T-cell (primary cell): ENCODE results near the gene AGMO. TPM values are rescaled to one million over a fixed set of nuclear protein-coding genes. Genes with fewer than 3 reads are reported as not detected.

Experiments used
- ATAC-seq, 4 experiments: fragments of 200-7000 bp in 3 of 4; fragments of 150-1000 bp in 1 of 4; cut with Tn5 transposase; replicated peaks in 1 of 4; 1 replicate in 3 of 4; 2 replicates in 1 of 4; pipeline ENCODE4 v1.10.0; 2021; ENCODE audit warnings: moderate library complexity in 3 of 4, mild to moderate bottlenecking in 2 of 4, moderate number of reproducible peaks in 1 of 4
- CTCF ChIA-PET, 2 donors: fragments of 300-600 bp; sonication (Branson Sonifier 250); formaldehyde crosslinking; loops; one replicate each; lab custom pipeline; 2022; ENCODE audit warnings: antibody characterized with exemption in 2 of 2; lab: Charles Lee
- POLR2A ChIA-PET, 2 donors: fragments of 300-600 bp; sonication (Branson Sonifier 250); formaldehyde crosslinking; loops; one replicate each; lab custom pipeline; 2022; ENCODE audit warnings: antibody characterized with exemption in 2 of 2; lab: Charles Lee
- DNase-seq, 35 experiments: peaks; one replicate each; pipeline versions ENCODE4 v3.0.0 to v3.0.0-alpha.2; 2013 to 2023
- H3K27ac ChIP-seq: one replicate; pipeline ENCODE4 v1.5.1; 2013; ENCODE audit warnings: low read length
- H3K27me3 ChIP-seq, 2 experiments: replicated peaks in 1 of 2; 1 replicate in 1 of 2; 2 replicates in 1 of 2; pipeline versions ENCODE4 v1.6.1 to v1.7.0; 2013; ENCODE audit warnings: low read length in 1 of 2, mixed read lengths in 1 of 2; ENCODE audit not compliant: control insufficient read depth in 2 of 2, insufficient read depth in 2 of 2; ENCODE audit errors: extremely low read depth in 1 of 2
- H3K36me3 ChIP-seq, 2 donors: 1 replicate in 1 of 2; 2 replicates in 1 of 2; pipeline versions ENCODE4 v1.6.1 to v1.7.0; 2013; ENCODE audit warnings: low read length in 1 of 2; ENCODE audit not compliant: control insufficient read depth in 2 of 2, insufficient read depth in 1 of 2; ENCODE audit errors: extremely low read depth in 1 of 2
- H3K4me1 ChIP-seq, 2 experiments: 1 replicate in 1 of 2; 2 replicates in 1 of 2; pipeline versions ENCODE4 v1.6.1 to v1.7.0; 2013; ENCODE audit warnings: low read length in 2 of 2, mixed read lengths in 1 of 2; ENCODE audit not compliant: insufficient read depth in 2 of 2, control insufficient read depth in 1 of 2; ENCODE audit errors: extremely low read depth in 1 of 2
- H3K4me3 ChIP-seq, 2 donors: 1 replicate in 1 of 2; 2 replicates in 1 of 2; pipeline versions ENCODE4 v1.5.1 to v1.7.0; 2013; ENCODE audit warnings: mild to moderate bottlenecking in 2 of 2, low read length in 1 of 2, moderate library complexity in 1 of 2; ENCODE audit not compliant: control insufficient read depth in 1 of 2; ENCODE audit errors: extremely low read depth in 1 of 2
- H3K9me3 ChIP-seq: 2 replicates; pipeline ENCODE4 v1.7.0; 2013
- H3K27ac Mint-ChIP-seq, 2 donors: one replicate each; pipeline ENCODE4 v1.8.0; 2020 to 2021; ENCODE audit warnings: mild to moderate bottlenecking in 2 of 2, mixed read lengths in 2 of 2
- H3K27me3 Mint-ChIP-seq, 2 donors: one replicate each; pipeline ENCODE4 v1.8.0; 2021 to 2022; ENCODE audit warnings: mixed read lengths in 2 of 2
- H3K36me3 Mint-ChIP-seq: one replicate; pipeline ENCODE4 v1.8.0; 2021; ENCODE audit warnings: mixed read lengths
- H3K4me1 Mint-ChIP-seq, 3 donors: one replicate each; pipeline ENCODE4 v1.8.0; 2020 to 2022; ENCODE audit warnings: mixed read lengths in 3 of 3, mild to moderate bottlenecking in 1 of 3
- H3K4me3 Mint-ChIP-seq, 3 donors: one replicate each; pipeline ENCODE4 v1.8.0; 2020 to 2022; ENCODE audit warnings: mild to moderate bottlenecking in 3 of 3, mixed read lengths in 3 of 3, moderate library complexity in 3 of 3
- H3K9me3 Mint-ChIP-seq, 3 donors: one replicate each; pipeline ENCODE4 v1.8.0; 2020 to 2022; ENCODE audit warnings: mixed read lengths in 3 of 3
- WGBS: methylation state at CpG from one replicate; pipeline ENCODE4 v1.1.5; 2013; ENCODE audit warnings: missing lambda C conversion rate; ENCODE audit not compliant: insufficient coverage; 5-methylcytosine and 5-hydroxymethylcytosine counted together
- total RNA-seq, 35 experiments: library from RNA in 6 of 35; stranded (reverse) in 6 of 35; fragments of 120-200 nt in 1 of 35; gene quantifications; one replicate each; pipeline versions ENCODE4 v1.2.1 to v1.2.4 and lab custom pipeline; 2013 to 2026

Gene AGMO
- total RNA-seq, 5 donors from 2014 or later (not counting 1 experiment from before 2014, with no cell fraction given), result not detected

GRCh38 chr7:15257689-15258088, 304.1 kb downstream of the AGMO start:
- Histone ChIP-seq H3K36me3 (no peaks in the 10 kb centered on the region), H3K27ac (no peak overlapping the region), H3K4me3 (no peak overlapping the region), H3K9me3 (no peaks in the 10 kb centered on the region), H3K27me3 (no peaks in the 10 kb centered on the region), H3K4me1 (no peaks in the 10 kb centered on the region)
- Mint-ChIP-seq H3K27ac (no peak overlapping the region), H3K27me3 (no peaks in the 10 kb centered on the region), H3K36me3 (no peaks in the 10 kb centered on the region), H3K4me3 (no peak overlapping the region), H3K4me1 (no peaks in the 10 kb centered on the region), H3K9me3 (peaks cover 20 to 59% (median 31%) of the 10 kb centered on the region in 3 donors)
- WGBS, result no CpG with 5 or more reads among the region's 4 CpGs
- DNase-seq, result no peak
- ChIA-PET POLR2A (no interaction called here), CTCF (no interaction called here)
- no peak for ATAC-seq

DNA sequence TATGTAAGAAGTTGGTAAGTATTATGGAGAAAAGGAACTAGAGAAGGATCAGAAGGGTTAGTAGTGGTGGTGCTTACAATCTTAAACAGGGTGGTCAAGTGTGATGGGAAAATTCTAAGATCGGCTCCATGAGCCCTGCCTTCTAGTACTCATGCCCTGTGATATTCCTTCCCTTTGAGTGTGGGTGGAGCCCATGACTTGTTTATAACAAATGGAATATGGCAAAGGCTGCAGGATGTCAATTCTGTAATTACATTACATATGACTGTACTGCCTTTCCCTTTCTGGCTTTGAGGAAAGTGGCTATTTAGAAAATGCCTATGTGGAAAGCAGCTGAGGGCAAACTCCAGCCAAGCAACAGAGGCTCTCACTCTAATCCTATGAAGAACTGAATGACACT, 309.6 kb downstream of the AGMO start:
- no CpG with 5 or more reads among the region's 1 CpG for WGBS
- Mint-ChIP-seq H3K36me3 (no peaks in the 10 kb centered on the region), H3K27ac (no peak overlapping the region), H3K4me3 (no peak overlapping the region), H3K27me3 (no peaks in the 10 kb centered on the region), H3K4me1 (no peaks in the 10 kb centered on the region), H3K9me3 (peaks cover 16 to 23% (median 16%) of the 10 kb centered on the region in 3 donors)
- H3K4me1 ChIP-seq, result no peaks in the 10 kb centered on the region
- no peaks in the 10 kb centered on the region for H3K9me3 ChIP-seq
- no peak overlapping the region for H3K4me3 ChIP-seq
- CTCF ChIA-PET, result no interaction called here
- POLR2A ChIA-PET, result no interaction called here
- H3K27ac ChIP-seq, result no peak overlapping the region
- DNase-seq (no peak), ATAC-seq (no peak)
- H3K27me3 ChIP-seq, result no peaks in the 10 kb centered on the region
- H3K36me3 ChIP-seq, result no peaks in the 10 kb centered on the region

DNA sequence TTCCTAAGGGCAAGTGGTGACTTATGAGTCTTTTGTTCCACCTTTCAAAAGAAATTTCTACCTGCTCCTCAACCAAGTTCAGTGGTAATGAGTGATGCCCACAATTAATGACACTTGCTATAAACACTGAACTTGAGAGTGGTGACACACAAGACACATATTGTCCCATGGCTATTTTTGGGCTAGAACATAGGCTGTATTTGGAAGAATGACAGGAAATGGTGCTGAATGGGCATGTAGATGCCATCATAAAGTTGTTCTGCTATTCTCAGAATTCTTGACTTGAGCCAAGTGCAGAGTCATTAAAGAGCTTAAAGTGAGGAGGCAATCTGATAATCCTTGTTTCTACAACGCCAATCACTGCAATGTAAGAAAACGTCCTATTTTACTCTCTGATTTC, 313.3 kb downstream of the AGMO start:
- Histone ChIP-seq H3K4me3 (no peak overlapping the region), H3K27me3 (no peaks in the 10 kb centered on the region), H3K36me3 (no peaks in the 10 kb centered on the region), H3K9me3 (no peaks in the 10 kb centered on the region), H3K4me1 (no peaks in the 10 kb centered on the region), H3K27ac (no peak overlapping the region)
- Mint-ChIP-seq H3K27me3 (no peaks in the 10 kb centered on the region), H3K27ac (no peak overlapping the region), H3K9me3 (peaks cover 9 to 20% (median 11%) of the 10 kb centered on the region in 3 donors), H3K4me1 (no peaks in the 10 kb centered on the region), H3K36me3 (no peaks in the 10 kb centered on the region), H3K4me3 (no peak overlapping the region)
- ChIA-PET POLR2A (no interaction called here), CTCF (no interaction called here)
- no peak for ATAC-seq
- no peak for DNase-seq
- no CpG with 5 or more reads among the region's 2 CpGs for WGBS

GRCh38 chr7:15245831-15246230, 316.0 kb downstream of the AGMO start:
- 83% methylated on average over 1 of the region's 2 CpGs for WGBS
- ATAC-seq, result no peak
- Histone ChIP-seq H3K27me3 (no peaks in the 10 kb centered on the region), H3K4me1 (no peaks in the 10 kb centered on the region), H3K4me3 (no peak overlapping the region), H3K36me3 (no peaks in the 10 kb centered on the region), H3K27ac (no peak overlapping the region), H3K9me3 (no peaks in the 10 kb centered on the region)
- POLR2A ChIA-PET, result no interaction called here
- no peaks in the 10 kb centered on the region for H3K36me3 Mint-ChIP-seq
- CTCF ChIA-PET, result no interaction called here
- H3K9me3 Mint-ChIP-seq, result peaks cover 3 to 16% (median 8%) of the 10 kb centered on the region in 3 donors
- no peak overlapping the region for H3K4me3 Mint-ChIP-seq
- no peaks in the 10 kb centered on the region for H3K4me1 Mint-ChIP-seq
- no peak for DNase-seq
- H3K27me3 Mint-ChIP-seq, result no peaks in the 10 kb centered on the region
- no peak overlapping the region for H3K27ac Mint-ChIP-seq

DNA sequence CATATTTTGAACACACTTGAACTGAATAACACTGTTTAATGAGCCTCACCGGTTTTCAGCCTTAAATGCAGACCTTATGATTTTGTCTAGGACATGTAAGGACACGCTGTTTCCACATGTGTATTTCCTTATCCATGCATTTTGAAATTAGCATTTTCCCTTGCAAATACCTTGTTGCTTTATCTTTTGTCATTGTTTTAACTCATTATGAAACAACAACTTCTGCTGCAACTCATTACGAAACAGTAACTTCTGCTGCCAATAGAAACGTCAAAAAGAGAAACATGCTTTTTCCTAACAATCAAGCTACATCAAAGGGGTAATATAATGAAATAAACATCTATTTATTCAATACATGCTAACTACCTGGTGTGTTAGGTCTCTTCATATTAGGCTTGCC, 322.0 kb downstream of the AGMO start:
- WGBS, result 86% methylated on average over 2 of the region's 4 CpGs
- Histone ChIP-seq H3K4me1 (no peaks in the 10 kb centered on the region), H3K9me3 (no peaks in the 10 kb centered on the region), H3K27me3 (no peaks in the 10 kb centered on the region), H3K4me3 (no peak overlapping the region), H3K27ac (no peak overlapping the region), H3K36me3 (no peaks in the 10 kb centered on the region)
- CTCF ChIA-PET, result no interaction called here
- Mint-ChIP-seq H3K27me3 (no peaks in the 10 kb centered on the region), H3K9me3 (peaks cover 3 to 14% (median 10%) of the 10 kb centered on the region in 3 donors), H3K4me1 (no peaks in the 10 kb centered on the region), H3K36me3 (no peaks in the 10 kb centered on the region), H3K4me3 (no peak overlapping the region), H3K27ac (no peak overlapping the region)
- ATAC-seq (no peak), DNase-seq (no peak)
- POLR2A ChIA-PET, result interaction anchor here in 1 of 2 donors (0.6 kb wide), 1 partner anchor 1452 kb away, joined by 3 read pairs; no protein-coding TSS in a partner anchor

GRCh38 chr7:15236952-15237351, 324.9 kb downstream of the AGMO start:
- H3K4me3 ChIP-seq, result no peak overlapping the region
- Mint-ChIP-seq H3K36me3 (no peaks in the 10 kb centered on the region), H3K4me1 (no peaks in the 10 kb centered on the region), H3K27ac (no peak overlapping the region), H3K9me3 (peaks cover 7 to 21% (median 10%) of the 10 kb centered on the region in 3 donors), H3K4me3 (no peak overlapping the region), H3K27me3 (no peaks in the 10 kb centered on the region)
- WGBS, result no CpG with 5 or more reads among the region's 2 CpGs
- ATAC-seq (no peak), DNase-seq (no peak)
- ChIA-PET CTCF (no interaction called here), POLR2A (no interaction called here)
- H3K27me3 ChIP-seq, result no peaks in the 10 kb centered on the region
- H3K4me1 ChIP-seq, result no peaks in the 10 kb centered on the region
- H3K27ac ChIP-seq, result no peak overlapping the region
- no peaks in the 10 kb centered on the region for H3K36me3 ChIP-seq
- H3K9me3 ChIP-seq, result no peaks in the 10 kb centered on the region

GRCh38 chr7:15234431-15234830, 327.4 kb downstream of the AGMO start:
- H3K36me3 Mint-ChIP-seq, result no peaks in the 10 kb centered on the region
- POLR2A ChIA-PET, result no interaction called here
- no peak for DNase-seq

More at GRCh38 chr7:15234431-15234830, 327.4 kb downstream of the AGMO start:
- Mint-ChIP-seq H3K4me1 (no peaks in the 10 kb centered on the region), H3K9me3 (peaks cover 8 to 31% (median 11%) of the 10 kb centered on the region in 3 donors), H3K27me3 (no peaks in the 10 kb centered on the region), H3K27ac (no peak overlapping the region), H3K4me3 (no peak overlapping the region)
- Histone ChIP-seq H3K4me3 (no peak overlapping the region), H3K27me3 (no peaks in the 10 kb centered on the region), H3K36me3 (no peaks in the 10 kb centered on the region), H3K9me3 (no peaks in the 10 kb centered on the region), H3K4me1 (no peaks in the 10 kb centered on the region), H3K27ac (no peak overlapping the region)
- no peak for ATAC-seq
- CTCF ChIA-PET, result no interaction called here
- WGBS, result 100% methylated on average over 1 of the region's 3 CpGs
